ENCODE results near the gene FBLN5. TPM values are rescaled to one million over a fixed set of nuclear protein-coding genes. Genes with fewer than 3 reads are reported as not detected.

FBLN5 gene, protein sequence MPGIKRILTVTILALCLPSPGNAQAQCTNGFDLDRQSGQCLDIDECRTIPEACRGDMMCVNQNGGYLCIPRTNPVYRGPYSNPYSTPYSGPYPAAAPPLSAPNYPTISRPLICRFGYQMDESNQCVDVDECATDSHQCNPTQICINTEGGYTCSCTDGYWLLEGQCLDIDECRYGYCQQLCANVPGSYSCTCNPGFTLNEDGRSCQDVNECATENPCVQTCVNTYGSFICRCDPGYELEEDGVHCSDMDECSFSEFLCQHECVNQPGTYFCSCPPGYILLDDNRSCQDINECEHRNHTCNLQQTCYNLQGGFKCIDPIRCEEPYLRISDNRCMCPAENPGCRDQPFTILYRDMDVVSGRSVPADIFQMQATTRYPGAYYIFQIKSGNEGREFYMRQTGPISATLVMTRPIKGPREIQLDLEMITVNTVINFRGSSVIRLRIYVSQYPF
- total RNA-seq, result 10 to 100 TPM in 1 of 2 donors, 1 to 10 TPM in 1; 3.9 to 18.7 TPM
- 10 to 100 TPM; 10.9 to 21.8 TPM for polyA plus RNA-seq

GRCh38 chr14:91947475-91948184, at the start of gene FBLN5:
TSS of gene FBLN5 (minus strand) at chr14:91947694. CDS start at chr14:91947229, 465 bp downstream.
- Histone ChIP-seq H3K27ac (ENCODE audit: low read depth in 1 of 2, low read length in 2 of 2) (peak within 1 kb of the TSS in 1 of 2 donors; percentile 29), H3K9ac (ENCODE audit: low read depth in 1 of 2, low read length in 2 of 2) (peak within 1 kb of the TSS in 1 of 2 donors; percentile 36), H3K27me3 (ENCODE audit: control insufficient read depth in 4 of 4, insufficient read depth in 4 of 4, low read length in 3 of 4) (peaks cover 0 to 4% (median 0%) of the 10 kb centered on the region in 4 donors), H3K4me3 (ENCODE audit: low read depth in 1 of 3, low read length in 3 of 3) (peak within 1 kb of the TSS; percentile 11 to 61 (median 59)), H3K9me3 (ENCODE audit: control insufficient read depth in 4 of 4, low read length in 3 of 4) (no peaks in the 10 kb centered on the region), H3K4me1 (ENCODE audit: control insufficient read depth in 4 of 4, insufficient read depth in 4 of 4, low read length in 3 of 4) (peaks cover 3 to 6% (median 5%) of the 10 kb centered on the region in 4 donors), H3K36me3 (ENCODE audit: control insufficient read depth in 4 of 4, insufficient read depth in 3 of 4, low read depth in 1 of 4, low read length in 3 of 4) (no peaks in the 10 kb centered on the region)
- TF ChIP-seq NR2F2 (IDR thresholded peaks at IDR 0.05), result no peak
- no peak for TF ChIP-seq HNF4A (conservative IDR thresholded peaks at IDR 0.05)
- TF ChIP-seq, protein P1, sequence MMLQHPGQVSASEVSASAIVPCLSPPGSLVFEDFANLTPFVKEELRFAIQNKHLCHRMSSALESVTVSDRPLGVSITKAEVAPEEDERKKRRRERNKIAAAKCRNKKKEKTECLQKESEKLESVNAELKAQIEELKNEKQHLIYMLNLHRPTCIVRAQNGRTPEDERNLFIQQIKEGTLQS (IDR thresholded peaks at IDR 0.05), result no peak
- no peak for TF ChIP-seq FOXA2 (IDR thresholded peaks at IDR 0.05)
- TF ChIP-seq, protein P2, sequence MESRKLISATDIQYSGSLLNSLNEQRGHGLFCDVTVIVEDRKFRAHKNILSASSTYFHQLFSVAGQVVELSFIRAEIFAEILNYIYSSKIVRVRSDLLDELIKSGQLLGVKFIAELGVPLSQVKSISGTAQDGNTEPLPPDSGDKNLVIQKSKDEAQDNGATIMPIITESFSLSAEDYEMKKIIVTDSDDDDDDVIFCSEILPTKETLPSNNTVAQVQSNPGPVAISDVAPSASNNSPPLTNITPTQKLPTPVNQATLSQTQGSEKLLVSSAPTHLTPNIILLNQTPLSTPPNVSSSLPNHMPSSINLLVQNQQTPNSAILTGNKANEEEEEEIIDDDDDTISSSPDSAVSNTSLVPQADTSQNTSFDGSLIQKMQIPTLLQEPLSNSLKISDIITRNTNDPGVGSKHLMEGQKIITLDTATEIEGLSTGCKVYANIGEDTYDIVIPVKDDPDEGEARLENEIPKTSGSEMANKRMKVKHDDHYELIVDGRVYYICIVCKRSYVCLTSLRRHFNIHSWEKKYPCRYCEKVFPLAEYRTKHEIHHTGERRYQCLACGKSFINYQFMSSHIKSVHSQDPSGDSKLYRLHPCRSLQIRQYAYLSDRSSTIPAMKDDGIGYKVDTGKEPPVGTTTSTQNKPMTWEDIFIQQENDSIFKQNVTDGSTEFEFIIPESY (IDR thresholded peaks at IDR 0.05), result no peak
- no peak for TF ChIP-seq TAF1 (conservative IDR thresholded peaks at IDR 0.05)
- no peak for TF ChIP-seq RXRA (IDR thresholded peaks at IDR 0.05)
- TF ChIP-seq RAD21 (IDR thresholded peaks at IDR 0.05), result no peak
- no peak for TF ChIP-seq GABPA (IDR thresholded peaks at IDR 0.05 in 1 of 2, conservative IDR thresholded peaks at IDR 0.05 in 1 of 2)
- WGBS, result 6% methylated on average over 54 of the region's 54 CpGs
- DNase-seq (ENCODE audit: low spot score), result peak; percentile 50

DNA sequence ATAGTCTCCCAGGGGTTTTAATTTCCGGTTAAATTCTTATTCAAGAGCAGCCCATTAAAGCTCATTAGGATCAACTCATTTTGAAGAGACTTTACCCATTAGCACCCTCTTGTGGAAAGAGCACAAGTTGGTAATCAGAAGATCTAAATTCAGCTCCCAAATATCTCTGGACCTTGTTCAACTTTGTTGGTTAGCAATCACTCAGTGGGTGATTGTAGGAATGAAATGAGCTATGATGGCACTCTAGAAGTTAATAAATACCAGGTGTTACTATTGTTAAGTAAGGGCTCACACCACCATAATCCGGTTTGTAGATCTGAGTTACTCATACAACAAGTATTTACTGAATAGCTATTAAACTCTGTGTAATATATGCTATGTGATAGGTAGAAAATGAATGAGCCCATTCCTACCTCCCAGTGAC, 49.5 kb upstream of the FBLN5 start:
- 58% methylated on average over 2 of the region's 2 CpGs for WGBS
- H3K36me3 ChIP-seq (ENCODE audit: control insufficient read depth in 4 of 4, insufficient read depth in 3 of 4, low read depth in 1 of 4, low read length in 3 of 4), result peaks cover 0 to 26% (median 23%) of the 10 kb centered on the region in 4 donors
- H3K4me3 ChIP-seq (ENCODE audit: low read depth in 1 of 3, low read length in 3 of 3), result no peak overlapping the region
- TF ChIP-seq, protein P3, sequence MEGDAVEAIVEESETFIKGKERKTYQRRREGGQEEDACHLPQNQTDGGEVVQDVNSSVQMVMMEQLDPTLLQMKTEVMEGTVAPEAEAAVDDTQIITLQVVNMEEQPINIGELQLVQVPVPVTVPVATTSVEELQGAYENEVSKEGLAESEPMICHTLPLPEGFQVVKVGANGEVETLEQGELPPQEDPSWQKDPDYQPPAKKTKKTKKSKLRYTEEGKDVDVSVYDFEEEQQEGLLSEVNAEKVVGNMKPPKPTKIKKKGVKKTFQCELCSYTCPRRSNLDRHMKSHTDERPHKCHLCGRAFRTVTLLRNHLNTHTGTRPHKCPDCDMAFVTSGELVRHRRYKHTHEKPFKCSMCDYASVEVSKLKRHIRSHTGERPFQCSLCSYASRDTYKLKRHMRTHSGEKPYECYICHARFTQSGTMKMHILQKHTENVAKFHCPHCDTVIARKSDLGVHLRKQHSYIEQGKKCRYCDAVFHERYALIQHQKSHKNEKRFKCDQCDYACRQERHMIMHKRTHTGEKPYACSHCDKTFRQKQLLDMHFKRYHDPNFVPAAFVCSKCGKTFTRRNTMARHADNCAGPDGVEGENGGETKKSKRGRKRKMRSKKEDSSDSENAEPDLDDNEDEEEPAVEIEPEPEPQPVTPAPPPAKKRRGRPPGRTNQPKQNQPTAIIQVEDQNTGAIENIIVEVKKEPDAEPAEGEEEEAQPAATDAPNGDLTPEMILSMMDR (IDR thresholded peaks at IDR 0.05; ENCODE audit: low read depth, low read length, missing input control), result peak; percentile 44
- TF ChIP-seq NR2F2 (IDR thresholded peaks at IDR 0.05) (no peak), RAD21 (IDR thresholded peaks at IDR 0.05) (peak; percentile 70 to 78), MAX (IDR thresholded peaks at IDR 0.05) (no peak), TAF1 (conservative IDR thresholded peaks at IDR 0.05) (no peak), HNF4A (conservative IDR thresholded peaks at IDR 0.05) (peak in 1 of 2 donors; percentile 15), EGR1 (IDR thresholded peaks at IDR 0.05; ENCODE audit: low read depth in 2 of 2) (no peak)
- TF ChIP-seq, protein P2 (IDR thresholded peaks at IDR 0.05), result no peak
- H3K27me3 ChIP-seq (ENCODE audit: control insufficient read depth in 4 of 4, insufficient read depth in 4 of 4, low read length in 3 of 4), result no peaks in the 10 kb centered on the region
- no peak overlapping the region for H3K9ac ChIP-seq (ENCODE audit: low read depth in 1 of 2, low read length in 2 of 2)
- no peaks in the 10 kb centered on the region for H3K9me3 ChIP-seq (ENCODE audit: control insufficient read depth in 4 of 4, low read length in 3 of 4)
- no peak for DNase-seq (ENCODE audit: low spot score)
- H3K27ac ChIP-seq (ENCODE audit: low read depth in 1 of 2, low read length in 2 of 2), result peak overlapping the region in 1 of 2 donors; percentile 24
- peaks cover 0 to 3% (median 0%) of the 10 kb centered on the region in 4 donors for H3K4me1 ChIP-seq (ENCODE audit: control insufficient read depth in 4 of 4, insufficient read depth in 4 of 4, low read length in 3 of 4)

All from liver (tissue), 9 donors.